RWPE1 (cell line): ENCODE data around the gene PPFIA2.
"Not testable (repeated sequence)": the region's sequence is repeated elsewhere in the genome, so short reads cannot be mapped to it uniquely, and the experiment has no call there.

Source experiments
- CTCF ChIA-PET: fragments of 350-600 bp; sonication (Branson Sonifier 250); formaldehyde crosslinking; extraction: SDS; loops from one replicate; lab custom pipeline; 2021; lab: Yijun Ruan, JAX
- POLR2A ChIA-PET: fragments of 400-600 bp; formaldehyde crosslinking; extraction: SDS; loops from one replicate; lab custom pipeline; 2020; ENCODE audit warnings: antibody characterized with exemption; ENCODE audit not compliant: low non-redundant PET; lab: Yijun Ruan, JAX
- DNase-seq: peaks from one replicate; pipeline ENCODE4 v3.0.0; 2012; ENCODE audit warnings: low spot score
- H3K27ac ChIP-seq: fragments of 450-650 bp; 2 replicates; pipeline ENCODE4 v1.5.1; 2017
- CTCF ChIP-seq: fragments of 450-650 bp; conservative IDR thresholded peaks from 2 replicates; pipeline ENCODE4 v1.5.1; 2017; ENCODE audit warnings: low read depth, mild to moderate bottlenecking

Gene PPFIA2

GRCh38 chr12:81692008-81692407 is 67.1 kb downstream of the PPFIA2 start:
- H3K27ac ChIP-seq: no peak overlapping the region
- no peak for TF ChIP-seq CTCF
- no peak for DNase-seq
- POLR2A ChIA-PET: no interaction called here
- CTCF ChIA-PET: interaction anchor here (0.6 kb wide), 1 partner anchor 634 kb away, joined by 3 read pairs; no protein-coding TSS in a partner anchor

- H3K27ac ChIP-seq: no peak overlapping the region
- CTCF ChIA-PET: no interaction called here
- POLR2A ChIA-PET: no interaction called here
- no peak for DNase-seq
- no peak for TF ChIP-seq CTCF
Measured at GRCh38 chr12:81683881-81684280, 75.3 kb downstream of the PPFIA2 start.

DNA sequence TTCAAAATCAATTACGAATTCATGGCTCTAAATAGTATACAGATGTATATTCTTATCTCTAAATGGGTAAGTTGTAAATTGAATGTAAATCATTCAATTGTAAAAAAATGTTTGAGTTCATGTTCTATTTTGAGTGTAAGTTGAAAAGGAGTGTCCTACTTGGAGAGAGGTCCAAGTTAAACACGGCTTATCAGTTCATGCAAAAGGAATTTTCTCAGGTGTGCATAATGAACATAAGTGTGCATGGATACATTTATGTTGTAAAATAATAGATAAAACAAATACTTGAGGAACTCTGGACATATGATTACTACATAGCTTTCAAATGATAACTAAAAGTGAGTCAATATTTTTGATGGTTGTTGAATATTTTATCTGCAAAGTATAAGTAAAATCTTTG is 79.5 kb downstream of the PPFIA2 start:
- CTCF ChIA-PET: no interaction called here
- DNase-seq: no peak
- no peak overlapping the region for H3K27ac ChIP-seq

DNA sequence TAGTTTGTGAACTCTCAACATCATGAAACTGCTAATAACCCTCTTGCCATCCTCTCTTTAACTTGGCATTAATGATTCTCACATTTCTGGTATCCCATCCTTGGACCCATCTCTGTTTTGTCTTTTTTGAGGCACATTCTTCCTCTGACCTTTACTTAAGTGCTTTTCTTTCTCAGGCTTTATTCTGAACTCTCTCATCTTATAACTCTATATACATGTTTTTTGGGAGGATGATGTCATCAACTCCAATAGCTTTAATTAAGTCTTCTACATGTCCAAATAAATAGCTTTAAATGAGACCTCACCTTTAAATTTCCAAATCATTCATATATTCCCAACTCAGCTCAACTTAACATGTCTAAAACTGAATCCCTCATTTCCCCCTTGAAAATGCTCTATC is 88.4 kb downstream of the PPFIA2 start:
- CTCF ChIA-PET: interaction anchor here (0.6 kb wide), 1 partner anchor 114 kb away, joined by 3 read pairs; no protein-coding TSS in a partner anchor
- TF ChIP-seq CTCF: no peak
- POLR2A ChIA-PET: no interaction called here
- H3K27ac ChIP-seq: no peak overlapping the region
- no peak for DNase-seq

More for the DNA sequence above, 79.5 kb downstream of the PPFIA2 start:
- POLR2A ChIA-PET: no interaction called here
- TF ChIP-seq CTCF: no peak

GRCh38 chr12:81668475-81668874 is 90.7 kb downstream of the PPFIA2 start:
- DNase-seq: peak; percentile 58
- no peak overlapping the region for H3K27ac ChIP-seq
- TF ChIP-seq CTCF: no peak
- POLR2A ChIA-PET: no interaction called here
- CTCF ChIA-PET: interaction anchor here (0.6 kb wide), 1 partner anchor 58 kb away, joined by 3 read pairs; no protein-coding TSS in a partner anchor

DNA sequence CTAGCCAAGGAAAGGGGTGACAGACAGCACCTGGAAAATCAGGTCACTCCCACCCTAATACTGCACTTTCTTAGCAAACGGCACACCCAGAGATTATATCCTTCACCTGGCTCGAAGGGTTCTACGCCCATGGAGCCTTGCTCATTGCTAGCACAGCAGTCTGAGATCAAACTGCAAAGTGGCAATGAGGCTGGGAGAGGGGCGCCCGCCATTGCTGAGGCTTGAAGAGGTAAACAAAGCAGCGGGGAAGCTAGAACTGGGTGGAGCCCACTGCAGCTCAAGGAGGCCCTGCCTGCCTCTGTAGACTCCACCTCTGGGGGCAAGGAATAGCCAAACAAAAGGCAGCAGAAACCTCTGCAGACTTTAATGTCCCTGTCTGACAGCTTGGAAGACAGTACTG is 99.8 kb downstream of the PPFIA2 start:
- POLR2A ChIA-PET, CTCF ChIA-PET, DNase-seq, H3K27ac ChIP-seq: not testable (repeated sequence)

DNA sequence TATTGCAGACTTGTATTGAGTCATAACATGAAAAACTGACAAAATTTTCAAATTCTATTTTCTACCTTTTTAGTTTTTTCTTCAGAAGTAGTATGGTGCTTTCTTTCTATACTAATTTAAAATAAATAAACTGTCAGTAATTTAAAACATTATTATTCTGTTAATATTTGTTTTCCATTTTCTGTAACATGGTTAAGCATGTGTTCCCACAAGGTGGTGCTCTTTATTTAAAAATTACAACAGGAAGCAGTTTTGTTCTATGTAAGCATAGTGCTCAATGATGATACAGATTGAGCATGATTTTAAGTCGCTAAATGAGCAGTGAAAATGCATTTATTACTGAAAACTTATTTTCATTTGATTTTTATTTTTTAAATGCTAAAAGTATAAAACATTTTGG is 114.6 kb downstream of the PPFIA2 start:
- POLR2A ChIA-PET: no interaction called here
- DNase-seq: peak; percentile 33
- CTCF ChIA-PET: interaction anchor here (0.5 to 1.0 kb wide), 3 partner anchors 108 to 721 kb away, joined by 3 to 4 read pairs (median 3); partner anchors contain the start of genes CCDC59 and METTL25
- peak; percentile 37; the same call in 1 of the 2 replicates for TF ChIP-seq CTCF
- no peak overlapping the region for H3K27ac ChIP-seq
